ENCODE data around the gene TOX2. TPM values are rescaled to one million over a fixed set of nuclear protein-coding genes. Genes with fewer than 3 reads are reported as not detected.

TOX2 gene
- total RNA-seq, 1 donor from 2014 or later = 4.8 TPM

DNA sequence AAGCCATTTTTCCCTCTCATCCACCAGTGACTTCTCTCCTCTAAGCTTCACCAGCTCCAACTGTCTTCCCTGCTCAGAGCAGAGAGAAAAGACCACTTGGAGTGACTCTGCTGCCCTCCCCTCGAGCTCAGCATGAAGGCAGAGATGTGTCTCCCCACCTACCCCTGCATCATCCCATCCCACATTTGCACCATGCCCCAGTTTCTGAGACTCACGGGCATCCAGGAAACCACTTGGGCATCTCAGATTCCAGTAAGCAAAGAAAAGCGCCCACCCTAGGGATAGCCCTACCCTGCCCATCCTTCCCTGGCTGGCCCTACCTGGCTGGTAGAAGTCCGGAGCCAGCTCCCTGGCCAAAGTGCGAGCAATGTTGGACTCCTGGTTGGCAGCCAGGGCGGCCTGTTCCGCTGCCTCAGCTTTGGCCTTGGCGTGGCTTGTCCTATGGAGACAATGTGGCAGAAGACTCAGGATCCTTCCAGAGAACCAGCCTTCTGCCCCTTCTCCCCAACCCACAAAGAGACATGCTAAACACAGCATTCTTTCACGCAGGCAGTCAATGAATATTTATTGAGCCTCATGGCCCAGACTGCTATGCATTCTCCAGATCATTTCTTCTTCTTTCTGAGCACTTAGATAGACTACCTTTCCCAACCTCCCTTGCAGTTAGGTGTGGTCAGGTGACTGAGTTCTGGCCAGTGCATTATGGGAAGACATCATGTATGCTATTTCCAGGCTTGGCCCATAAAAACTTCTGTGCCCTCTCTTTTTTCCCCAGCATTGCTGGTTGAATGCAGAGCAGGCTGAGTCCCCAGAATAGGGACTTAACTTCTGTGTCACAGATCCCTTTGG, 203.8 kb downstream of the TOX2 start:
- Mint-ChIP-seq H3K27ac (no peak overlapping the region), H3K27me3 (peaks cover 52% of the 10 kb centered on the region), H3K9me3 (no peaks in the 10 kb centered on the region), H3K36me3 (ENCODE audit: low read depth) (no peaks in the 10 kb centered on the region), H3K4me3 (no peak overlapping the region), H3K4me1 (no peaks in the 10 kb centered on the region)
- ChIA-PET POLR2A (no interaction called here), CTCF (interaction anchor here (1.7 to 3.2 kb wide), 3 partner anchors 71 to 193 kb away, joined by 3 to 62 read pairs (median 20); partner anchors contain the start of genes FITM2 and JPH2)
- TF ChIP-seq, protein P1, sequence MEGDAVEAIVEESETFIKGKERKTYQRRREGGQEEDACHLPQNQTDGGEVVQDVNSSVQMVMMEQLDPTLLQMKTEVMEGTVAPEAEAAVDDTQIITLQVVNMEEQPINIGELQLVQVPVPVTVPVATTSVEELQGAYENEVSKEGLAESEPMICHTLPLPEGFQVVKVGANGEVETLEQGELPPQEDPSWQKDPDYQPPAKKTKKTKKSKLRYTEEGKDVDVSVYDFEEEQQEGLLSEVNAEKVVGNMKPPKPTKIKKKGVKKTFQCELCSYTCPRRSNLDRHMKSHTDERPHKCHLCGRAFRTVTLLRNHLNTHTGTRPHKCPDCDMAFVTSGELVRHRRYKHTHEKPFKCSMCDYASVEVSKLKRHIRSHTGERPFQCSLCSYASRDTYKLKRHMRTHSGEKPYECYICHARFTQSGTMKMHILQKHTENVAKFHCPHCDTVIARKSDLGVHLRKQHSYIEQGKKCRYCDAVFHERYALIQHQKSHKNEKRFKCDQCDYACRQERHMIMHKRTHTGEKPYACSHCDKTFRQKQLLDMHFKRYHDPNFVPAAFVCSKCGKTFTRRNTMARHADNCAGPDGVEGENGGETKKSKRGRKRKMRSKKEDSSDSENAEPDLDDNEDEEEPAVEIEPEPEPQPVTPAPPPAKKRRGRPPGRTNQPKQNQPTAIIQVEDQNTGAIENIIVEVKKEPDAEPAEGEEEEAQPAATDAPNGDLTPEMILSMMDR (IDR thresholded peaks at IDR 0.05) = no peak
- DNase-seq (no peak), ATAC-seq (ENCODE audit: low read depth) (no peak)
- intact Hi-C loops (cut with micrococcal nuclease) = loop anchor here (5.0 kb wide), 2 partner anchors 269 to 749 kb away; no protein-coding TSS in a partner anchor

Other genes starting within 250 kb of the TOX2 start
- 99.5 and 102 TPM in 2 replicates for gene MYBL2, start 247.7 kb upstream of the TOX2 start, total RNA-seq
- 0.34 and 1.3 TPM in 2 replicates for gene GTSF1L, start 187.8 kb upstream of the TOX2 start, total RNA-seq